Body of pancreas (tissue), 4 donors: ENCODE data around the gene ZNF275.

Experiments used
- CTCF ChIP-seq, 7 experiments: fragments of 450-650 bp in 4 of 7; fragments of 200-600 bp in 3 of 7; sonication (generic) in 3 of 7; IDR thresholded peaks; one replicate each; pipeline ENCODE4 v1.5.1; 2016 to 2019; ENCODE audit warnings: antibody characterized with exemption in 7 of 7
- POLR2A ChIP-seq, 3 donors: fragments of 450-650 bp; IDR thresholded peaks; one replicate each; pipeline ENCODE4 v1.6.1; 2016; ENCODE audit warnings: antibody characterized with exemption in 3 of 3, mild to moderate bottlenecking in 2 of 3

- TF ChIP-seq CTCF (IDR thresholded peaks at IDR 0.05) (no peak), POLR2A (IDR thresholded peaks at IDR 0.05) (no peak)
Measured at GRCh38 chrX:153401133-153401764, 67.3 kb downstream of the ZNF275 start, which contains the start of gene PNMA6E.
